Loucy (cell line): ENCODE measurements around the gene SFMBT2.

ENCODE experiments used
- H2AFZ ChIP-seq: fragments of 200-600 bp; sonication (generic); 2 replicates; pipeline ENCODE4 v1.6.0; 2016; ENCODE audit warnings: antibody characterized with exemption, mild to moderate bottlenecking, low read length, moderate library complexity
- H3F3A ChIP-seq: fragments of 200-600 bp; 2 replicates; pipeline ENCODE4 v1.6.0; 2016; ENCODE audit warnings: antibody characterized with exemption, low read depth, mild to moderate bottlenecking
- H3K27me3 ChIP-seq: fragments of 200-600 bp; sonication (generic); 2 replicates; pipeline ENCODE4 v1.6.1; 2014; ENCODE audit warnings: low read length, mild to moderate bottlenecking; ENCODE audit not compliant: insufficient read depth, poor library complexity, severe bottlenecking
- H3K36me3 ChIP-seq: fragments of 200-600 bp; sonication (generic); 2 replicates; pipeline ENCODE4 v1.6.1; 2016; ENCODE audit warnings: low read length; ENCODE audit not compliant: insufficient read depth
- H3K4me1 ChIP-seq: fragments of 200-600 bp; sonication (generic); 2 replicates; pipeline ENCODE4 v1.5.1; 2014; ENCODE audit warnings: low read length, mild to moderate bottlenecking; ENCODE audit not compliant: insufficient read depth, poor library complexity, severe bottlenecking
- H3K4me2 ChIP-seq: fragments of 200-600 bp; sonication (generic); 2 replicates; pipeline ENCODE4 v1.6.0; 2014; ENCODE audit warnings: antibody characterized with exemption, low read length, low read depth, mild to moderate bottlenecking; ENCODE audit not compliant: poor library complexity, severe bottlenecking
- H3K4me3 ChIP-seq: fragments of 200-600 bp; sonication (generic); 2 replicates; pipeline ENCODE4 v1.5.1; 2014; ENCODE audit warnings: low read length, mild to moderate bottlenecking, mixed read lengths; ENCODE audit not compliant: poor library complexity, severe bottlenecking
- H3K79me2 ChIP-seq: fragments of 200-600 bp; sonication (generic); 2 replicates; pipeline ENCODE4 v1.6.1; 2014; ENCODE audit warnings: low read length; ENCODE audit not compliant: insufficient read depth
- H3K9ac ChIP-seq: fragments of 200-600 bp; sonication (generic); 2 replicates; pipeline ENCODE4 v1.6.0; 2014; ENCODE audit warnings: mild to moderate bottlenecking, low read depth, low read length, moderate library complexity; ENCODE audit not compliant: poor library complexity, severe bottlenecking
- H3K9me2 ChIP-seq: fragments of 200-600 bp; sonication (generic); replicated peaks from 2 replicates; pipeline ENCODE4 v1.6.1; 2016; ENCODE audit warnings: low read depth, low read length, mixed read lengths
- H3K9me3 ChIP-seq: fragments of 200-600 bp; sonication (generic); 2 replicates; pipeline ENCODE4 v1.6.1; 2014; ENCODE audit warnings: mild to moderate bottlenecking, antibody characterized with exemption, low read length, low read depth; ENCODE audit not compliant: insufficient read depth
- H4K20me1 ChIP-seq: fragments of 200-600 bp; sonication (generic); 2 replicates; pipeline ENCODE4 v1.6.0; 2014; ENCODE audit warnings: antibody characterized with exemption, low read length, mild to moderate bottlenecking; ENCODE audit not compliant: insufficient read depth, poor library complexity, severe bottlenecking
- EZH2phosphoT487 ChIP-seq: fragments of 200-600 bp; IDR thresholded peaks from 2 replicates; pipeline ENCODE4 v1.6.1; 2018; ENCODE audit warnings: antibody characterized with exemption, mild to moderate bottlenecking, moderate library complexity, borderline replicate concordance
- TF ChIP-seq, protein P1 (sequence below): fragments of 200-600 bp; sonication (generic); conservative IDR thresholded peaks from 2 replicates; pipeline ENCODE4 v1.5.1; 2014; ENCODE audit warnings: mild to moderate bottlenecking, antibody characterized with exemption, low read length

SFMBT2 gene

DNA sequence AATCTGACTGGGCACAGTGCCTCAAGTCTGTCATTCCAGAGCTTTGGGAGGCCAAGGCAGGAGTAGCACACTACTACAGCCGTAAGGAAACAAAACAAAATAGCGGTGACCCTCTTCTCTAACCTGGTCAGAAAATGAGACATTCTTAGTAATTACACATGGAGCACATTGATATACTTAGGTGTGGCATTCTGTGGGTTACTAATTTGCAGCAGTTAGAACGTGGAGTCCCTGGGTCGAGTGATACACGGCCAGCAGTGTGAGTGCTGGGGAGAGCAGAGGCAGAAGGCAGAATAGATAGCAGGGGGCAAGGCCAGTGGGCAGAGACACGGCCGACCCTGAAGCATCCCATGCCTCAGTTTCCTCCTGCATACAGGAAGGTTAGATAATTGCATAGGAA lies 28.9 kb upstream of the SFMBT2 start:
- Histone ChIP-seq H3F3A (no peaks in the 10 kb centered on the region), H3K4me3 (no peak overlapping the region), H3K4me2 (no peak overlapping the region), H3K4me1 (no peaks in the 10 kb centered on the region), H3K36me3 (no peaks in the 10 kb centered on the region), H3K79me2 (no peaks in the 10 kb centered on the region), H3K27me3 (peaks cover 6% of the 10 kb centered on the region), H2AFZ (no peak overlapping the region), H4K20me1 (no peaks in the 10 kb centered on the region), H3K9me2 (no peaks in the 10 kb centered on the region), H3K9ac (no peak overlapping the region), H3K9me3 (no peaks in the 10 kb centered on the region)
- TF ChIP-seq, protein P1, sequence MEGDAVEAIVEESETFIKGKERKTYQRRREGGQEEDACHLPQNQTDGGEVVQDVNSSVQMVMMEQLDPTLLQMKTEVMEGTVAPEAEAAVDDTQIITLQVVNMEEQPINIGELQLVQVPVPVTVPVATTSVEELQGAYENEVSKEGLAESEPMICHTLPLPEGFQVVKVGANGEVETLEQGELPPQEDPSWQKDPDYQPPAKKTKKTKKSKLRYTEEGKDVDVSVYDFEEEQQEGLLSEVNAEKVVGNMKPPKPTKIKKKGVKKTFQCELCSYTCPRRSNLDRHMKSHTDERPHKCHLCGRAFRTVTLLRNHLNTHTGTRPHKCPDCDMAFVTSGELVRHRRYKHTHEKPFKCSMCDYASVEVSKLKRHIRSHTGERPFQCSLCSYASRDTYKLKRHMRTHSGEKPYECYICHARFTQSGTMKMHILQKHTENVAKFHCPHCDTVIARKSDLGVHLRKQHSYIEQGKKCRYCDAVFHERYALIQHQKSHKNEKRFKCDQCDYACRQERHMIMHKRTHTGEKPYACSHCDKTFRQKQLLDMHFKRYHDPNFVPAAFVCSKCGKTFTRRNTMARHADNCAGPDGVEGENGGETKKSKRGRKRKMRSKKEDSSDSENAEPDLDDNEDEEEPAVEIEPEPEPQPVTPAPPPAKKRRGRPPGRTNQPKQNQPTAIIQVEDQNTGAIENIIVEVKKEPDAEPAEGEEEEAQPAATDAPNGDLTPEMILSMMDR, result no peak
- TF ChIP-seq EZH2phosphoT487, result no peak

DNA sequence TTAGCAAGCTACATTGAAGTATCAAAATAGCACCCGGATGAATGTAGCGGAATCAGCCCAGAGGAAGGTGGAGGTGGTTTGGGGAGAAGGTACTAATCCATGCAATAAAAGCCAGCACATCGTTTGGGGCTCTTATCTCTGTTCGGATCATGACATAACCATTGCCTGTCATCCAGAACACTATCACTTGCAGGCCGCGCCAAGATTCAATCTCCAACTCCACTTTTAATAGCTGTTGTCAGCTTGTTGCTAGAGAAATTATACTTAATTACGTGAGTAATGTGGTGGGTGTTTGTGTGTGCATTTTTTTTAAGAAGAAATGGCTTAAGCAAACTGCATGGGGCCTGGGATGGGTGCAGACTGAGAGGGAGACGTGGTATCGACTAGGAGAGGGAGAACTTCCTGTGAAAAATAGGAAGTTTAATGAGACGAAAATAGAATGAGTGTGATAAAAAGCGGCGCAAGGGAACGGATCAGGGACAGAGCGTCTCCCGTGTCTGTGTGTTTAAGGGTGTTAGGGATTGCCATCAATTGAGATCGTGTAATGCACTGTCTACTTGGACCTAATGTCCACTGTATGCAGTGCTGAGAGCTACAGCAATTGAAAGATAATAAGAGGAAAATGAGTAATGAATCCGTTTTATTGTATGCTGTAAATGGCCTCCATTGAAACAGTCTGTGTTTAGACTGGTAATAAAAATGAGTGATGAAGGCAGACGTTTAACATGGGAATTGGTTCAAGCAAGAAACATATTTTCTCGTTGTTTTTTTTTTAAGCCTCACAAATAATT lies 27.6 kb upstream of the SFMBT2 start:
- H3K79me2 ChIP-seq, result no peaks in the 10 kb centered on the region
- no peak for TF ChIP-seq EZH2phosphoT487
- TF ChIP-seq, protein P1, result no peak
- no peaks in the 10 kb centered on the region for H3F3A ChIP-seq
- H3K27me3 ChIP-seq, result peaks cover 6% of the 10 kb centered on the region
- H3K4me2 ChIP-seq, result no peak overlapping the region
- H3K4me3 ChIP-seq, result no peak overlapping the region
- no peak overlapping the region for H3K9ac ChIP-seq
- no peak overlapping the region for H2AFZ ChIP-seq
- no peaks in the 10 kb centered on the region for H3K36me3 ChIP-seq
- H4K20me1 ChIP-seq, result no peaks in the 10 kb centered on the region
- no peaks in the 10 kb centered on the region for H3K4me1 ChIP-seq
- H3K9me2 ChIP-seq, result no peaks in the 10 kb centered on the region
- H3K9me3 ChIP-seq, result no peaks in the 10 kb centered on the region

GRCh38 chr10:7436490-7437100 lies 25.8 kb upstream of the SFMBT2 start:
- no peak overlapping the region for H2AFZ ChIP-seq
- H3K79me2 ChIP-seq, result no peaks in the 10 kb centered on the region
- H3K36me3 ChIP-seq, result no peaks in the 10 kb centered on the region
- H3K27me3 ChIP-seq, result peaks cover 9% of the 10 kb centered on the region
- H4K20me1 ChIP-seq, result no peaks in the 10 kb centered on the region
- no peak overlapping the region for H3K4me2 ChIP-seq
- TF ChIP-seq, protein P1, result no peak
- no peak for TF ChIP-seq EZH2phosphoT487
- no peaks in the 10 kb centered on the region for H3K9me3 ChIP-seq
- no peak overlapping the region for H3K9ac ChIP-seq
- H3K9me2 ChIP-seq, result no peaks in the 10 kb centered on the region
- no peaks in the 10 kb centered on the region for H3K4me1 ChIP-seq
- no peak overlapping the region for H3K4me3 ChIP-seq
- H3F3A ChIP-seq, result no peaks in the 10 kb centered on the region
